NCI-H345 treated with DMSO at 0.1 percent for 48 hours (cell line): Measurements from ENCODE around the gene ROBO2.

Experiments
- DNase-seq: peaks from one replicate; lab custom pipeline; 2025; ENCODE audit not compliant: unreplicated experiment; lab: John Stamatoyannopoulos, UW

ROBO2 gene

DNA sequence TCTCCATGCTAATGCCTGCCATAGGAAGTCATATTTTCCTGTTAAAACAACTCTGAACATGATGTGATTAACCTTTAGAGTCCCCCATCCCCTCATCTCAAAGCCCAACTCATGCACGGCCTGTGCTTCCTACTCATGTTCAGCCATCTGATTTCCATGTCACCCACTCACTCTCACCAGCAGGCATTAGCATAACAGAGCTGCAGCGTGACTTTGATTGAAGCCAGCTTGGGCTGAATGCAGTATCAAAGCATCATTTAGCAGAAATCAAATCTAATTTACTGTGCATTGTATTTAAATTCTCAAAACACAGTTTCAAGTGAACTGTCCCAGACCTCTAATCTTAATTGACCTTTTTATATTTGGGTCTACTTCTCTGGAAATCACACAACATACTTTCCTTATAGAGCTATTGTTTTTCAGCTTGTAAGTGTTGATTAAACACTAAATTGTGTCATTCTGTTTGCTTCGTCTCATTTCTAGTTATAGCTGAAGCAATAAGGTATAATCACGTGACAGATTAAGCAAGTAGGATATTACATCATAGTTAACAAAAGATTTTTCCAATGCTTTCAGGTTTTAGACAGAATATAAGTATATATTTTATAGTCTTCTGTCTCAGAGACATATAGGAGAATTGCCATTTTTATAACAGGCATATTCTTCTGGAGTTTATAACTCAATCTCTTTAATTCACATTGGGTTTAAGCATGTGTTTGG is 501.5 kb downstream of the ROBO2 start:
- DNase-seq: no peak

DNA sequence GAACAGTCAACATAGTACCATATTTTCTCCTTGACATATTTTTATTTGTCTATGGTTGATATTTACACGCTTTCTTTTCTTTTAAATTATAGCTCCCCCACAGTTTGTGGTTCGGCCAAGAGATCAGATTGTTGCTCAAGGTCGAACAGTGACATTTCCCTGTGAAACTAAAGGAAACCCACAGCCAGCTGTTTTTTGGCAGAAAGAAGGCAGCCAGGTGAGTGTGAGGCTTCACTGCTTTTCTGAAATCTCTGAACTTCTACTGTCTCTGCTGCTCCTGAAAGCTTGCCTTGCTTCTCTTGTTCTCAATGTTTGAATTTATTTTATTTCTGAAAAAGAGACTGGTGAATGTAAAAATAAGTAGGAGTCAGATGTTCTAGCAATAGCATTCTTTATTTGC is 506.3 kb downstream of the ROBO2 start:
- no peak for DNase-seq

DNA sequence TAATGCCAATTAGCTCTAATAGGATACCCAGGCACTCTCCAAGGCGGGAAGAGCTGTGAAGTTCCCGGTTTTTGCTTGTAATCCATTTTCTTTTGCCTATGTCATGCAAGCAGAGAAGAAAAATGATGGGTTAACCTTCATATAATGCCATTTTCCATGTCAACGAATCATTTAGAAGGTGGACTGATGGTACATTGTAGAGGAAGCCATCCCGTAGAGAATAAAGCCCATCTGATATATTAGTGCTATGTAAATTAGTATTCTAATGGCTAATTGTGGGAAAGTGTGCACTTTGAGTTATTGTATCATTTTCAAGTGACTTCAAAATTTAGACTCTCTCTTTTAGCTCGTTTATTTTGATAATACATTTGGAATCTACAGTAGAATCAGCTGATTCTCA is 509.1 kb downstream of the ROBO2 start:
- no peak for DNase-seq

DNA sequence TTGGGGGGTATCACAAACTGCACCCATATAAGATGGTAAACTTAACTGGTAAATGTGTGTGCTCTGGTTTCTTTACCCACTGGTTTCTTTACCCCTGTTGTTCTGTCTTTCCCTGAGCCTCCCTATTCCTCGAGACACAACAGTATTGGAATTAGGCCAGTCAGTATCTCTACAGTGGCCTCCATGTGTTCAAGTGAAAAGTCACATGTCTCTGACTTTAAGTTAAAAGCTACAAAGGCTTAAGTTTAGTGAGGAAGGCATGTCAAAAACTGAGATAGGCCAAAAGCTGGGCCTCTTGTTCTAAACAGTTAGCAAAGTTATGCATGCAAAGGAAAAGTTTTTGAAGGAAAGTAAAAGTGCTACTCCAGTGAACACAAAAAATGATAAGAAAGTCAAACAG is 513.3 kb downstream of the ROBO2 start:
- DNase-seq: no peak

DNA sequence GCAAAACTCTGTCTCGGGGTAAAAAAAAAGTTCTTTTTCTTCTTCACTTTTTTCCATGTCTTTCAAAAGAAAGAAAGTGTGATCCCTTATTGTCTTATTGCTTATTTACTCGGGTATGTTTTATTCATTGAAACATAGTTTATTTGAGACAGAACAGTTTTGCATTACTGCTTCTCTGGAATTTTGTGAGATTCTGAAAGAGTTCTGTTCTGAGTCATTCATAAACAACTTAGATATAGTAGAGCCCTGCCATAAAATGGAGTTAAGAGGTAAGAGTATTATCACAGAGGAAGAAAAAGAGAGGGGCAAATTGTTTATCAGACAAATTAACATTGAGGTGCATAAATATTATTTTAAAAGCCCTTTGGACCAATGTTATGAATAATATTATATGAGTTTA is 522.2 kb downstream of the ROBO2 start:
- no peak for DNase-seq

DNA sequence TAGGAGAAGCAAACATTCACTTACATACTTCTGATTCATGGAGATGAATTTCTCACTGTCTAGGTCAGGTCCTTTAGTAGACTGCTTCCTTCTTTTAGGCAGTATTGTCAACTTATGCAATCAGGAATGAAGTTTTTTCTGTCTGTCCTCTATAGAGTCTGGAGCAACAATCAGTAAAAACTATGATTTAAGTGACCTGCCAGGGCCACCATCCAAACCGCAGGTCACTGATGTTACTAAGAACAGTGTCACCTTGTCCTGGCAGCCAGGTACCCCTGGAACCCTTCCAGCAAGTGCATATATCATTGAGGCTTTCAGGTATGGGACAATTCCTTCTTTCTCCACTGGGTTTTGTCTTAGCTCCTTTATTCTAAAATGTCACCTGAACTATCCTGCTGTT is 523.1 kb downstream of the ROBO2 start:
- no peak for DNase-seq

DNA sequence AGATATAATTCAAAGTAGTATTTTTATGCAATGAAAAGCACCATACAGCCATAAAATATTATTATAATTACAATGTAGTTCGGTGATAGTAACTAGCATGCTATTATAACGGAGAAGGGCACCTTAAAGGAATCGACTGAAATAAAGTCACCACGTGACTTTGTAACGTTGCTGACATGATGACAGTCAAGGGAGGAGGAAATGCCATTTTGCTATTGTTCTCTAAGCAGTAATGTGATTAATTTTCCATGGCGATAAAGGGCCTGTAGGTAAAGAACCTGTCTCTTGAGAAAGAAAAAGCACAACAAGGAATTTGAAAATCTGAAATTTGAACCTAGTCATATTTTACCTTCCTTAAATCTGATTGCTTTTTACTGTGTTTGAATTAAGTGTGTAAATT is 526.2 kb downstream of the ROBO2 start:
- no peak for DNase-seq

DNA sequence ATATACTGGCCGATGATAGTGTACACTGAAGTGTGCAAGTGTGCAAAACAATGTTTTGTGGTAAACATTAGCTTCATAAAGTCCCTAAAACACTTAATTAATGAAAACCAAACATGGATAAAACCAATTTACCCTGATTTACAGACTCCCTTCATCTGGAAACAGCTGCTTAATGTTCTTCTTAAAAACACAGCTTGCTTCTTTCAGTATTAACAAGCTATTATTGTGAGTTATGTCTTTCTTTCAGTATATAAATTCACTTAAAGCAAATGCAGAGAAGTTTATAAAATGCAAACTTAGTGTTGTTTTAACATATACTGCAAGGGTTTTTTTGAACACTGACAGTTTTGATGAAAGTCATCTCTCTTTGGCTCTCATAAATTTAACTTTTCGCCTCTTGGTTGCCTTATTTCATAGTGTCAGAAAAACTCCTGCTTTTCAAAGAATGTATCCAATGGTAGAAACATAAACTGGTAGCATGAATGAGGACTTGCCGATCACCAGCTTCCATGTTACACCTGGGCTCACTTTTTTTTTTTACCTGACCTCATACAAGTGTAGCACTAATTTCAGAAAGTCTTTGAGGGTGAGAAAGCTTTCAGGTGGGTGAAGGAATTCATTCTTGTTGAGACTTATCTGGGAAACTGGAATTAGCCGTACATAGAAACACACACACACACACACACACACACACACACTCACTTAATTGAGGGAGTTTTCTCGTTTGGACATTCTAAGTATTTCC is 532.2 kb downstream of the ROBO2 start:
- no peak for DNase-seq

DNA sequence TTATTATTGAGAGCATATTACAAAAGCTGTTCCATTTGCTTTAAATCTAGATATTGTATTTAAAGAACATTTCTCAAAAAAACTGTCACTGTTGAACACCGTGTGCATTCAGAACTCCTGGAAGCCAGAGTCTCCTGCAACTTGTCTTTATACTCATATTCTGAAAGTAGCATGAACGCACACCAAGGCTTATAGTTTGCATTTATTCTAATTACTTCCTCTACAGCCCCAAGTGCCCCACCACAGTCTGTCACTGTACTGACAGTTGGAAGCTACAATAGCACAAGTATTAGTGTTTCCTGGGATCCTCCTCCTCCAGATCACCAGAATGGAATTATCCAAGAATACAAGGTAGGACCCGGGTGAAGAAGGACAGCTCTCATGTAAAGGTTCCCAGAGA is 537.4 kb downstream of the ROBO2 start:
- DNase-seq: no peak

DNA sequence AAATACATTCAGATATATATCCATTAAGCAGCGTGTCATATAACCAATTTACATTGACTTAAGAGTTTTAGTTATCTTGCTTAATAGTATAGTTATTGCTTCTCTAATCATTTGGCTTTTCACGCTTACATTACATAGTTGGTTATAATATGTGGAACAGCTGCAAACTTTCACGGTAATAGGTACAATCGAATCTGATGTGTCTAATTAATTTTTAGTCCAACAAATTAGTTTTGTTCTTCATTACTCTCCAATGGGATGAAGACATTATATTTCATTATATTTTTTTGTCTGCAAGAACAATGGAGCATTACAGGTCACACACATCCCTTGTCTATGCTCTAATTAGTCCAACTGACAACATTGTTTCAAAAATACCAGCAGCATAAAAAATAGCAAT is 546.3 kb downstream of the ROBO2 start:
- no peak for DNase-seq

DNA sequence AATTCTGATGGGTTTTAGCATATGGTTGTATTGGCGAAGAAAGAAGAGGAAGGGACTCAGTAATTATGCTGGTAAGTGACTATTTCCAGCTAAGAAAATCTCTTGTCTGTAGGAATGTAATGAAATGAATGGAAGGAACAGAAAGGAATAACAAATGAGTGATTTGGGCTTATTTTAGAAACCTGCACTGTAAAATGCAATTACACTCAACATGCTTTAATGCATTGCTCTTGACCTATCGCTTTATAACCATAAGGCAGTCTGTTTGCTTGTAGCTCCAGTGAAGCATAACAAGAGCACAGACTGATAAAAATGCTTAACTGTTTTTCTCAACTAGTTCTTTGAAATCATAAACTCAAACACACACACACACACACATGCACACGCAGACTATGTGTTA is 549.0 kb downstream of the ROBO2 start:
- no peak for DNase-seq

DNA sequence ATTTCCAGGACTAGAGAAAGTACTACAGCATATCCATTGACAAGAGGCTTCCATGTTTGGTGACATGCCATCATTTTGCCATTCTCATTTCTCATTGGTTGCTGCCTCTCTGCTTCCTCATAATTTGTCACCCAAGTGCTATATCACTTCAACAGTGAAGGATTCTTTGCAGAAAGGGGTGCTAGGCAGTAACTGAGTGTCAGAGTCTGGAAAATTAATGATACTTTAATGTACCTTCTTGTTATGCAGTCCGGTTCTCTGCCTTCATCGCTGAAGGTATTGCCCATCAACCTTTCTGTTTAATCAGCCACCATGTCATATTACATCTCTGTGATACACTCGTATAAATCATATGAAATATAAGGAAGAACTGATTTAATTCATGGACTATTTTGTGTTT is 550.3 kb downstream of the ROBO2 start:
- DNase-seq: no peak

DNA sequence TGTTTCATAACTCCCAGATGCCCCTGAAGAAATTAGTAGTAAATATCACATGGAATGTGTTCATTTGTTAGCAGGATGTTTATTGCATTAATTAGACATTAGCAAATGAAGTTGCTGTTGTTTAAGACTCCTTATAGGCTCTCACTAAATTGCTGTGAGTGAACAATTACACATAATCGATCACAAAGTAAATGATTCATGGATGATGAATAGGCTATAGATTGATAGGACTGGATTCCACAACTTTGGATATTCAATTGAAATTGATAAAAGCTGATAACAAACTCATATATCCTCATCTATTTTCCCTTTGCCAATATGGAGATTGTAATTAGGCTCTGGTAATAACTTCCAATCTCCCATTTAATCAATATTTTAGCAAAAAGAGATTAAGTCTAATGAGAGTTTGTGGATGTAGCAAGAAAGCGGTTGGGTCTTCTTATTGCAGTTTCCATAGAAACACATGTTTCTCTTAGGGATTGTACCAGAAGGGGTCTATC is 555.5 kb downstream of the ROBO2 start:
- no peak for DNase-seq

DNA sequence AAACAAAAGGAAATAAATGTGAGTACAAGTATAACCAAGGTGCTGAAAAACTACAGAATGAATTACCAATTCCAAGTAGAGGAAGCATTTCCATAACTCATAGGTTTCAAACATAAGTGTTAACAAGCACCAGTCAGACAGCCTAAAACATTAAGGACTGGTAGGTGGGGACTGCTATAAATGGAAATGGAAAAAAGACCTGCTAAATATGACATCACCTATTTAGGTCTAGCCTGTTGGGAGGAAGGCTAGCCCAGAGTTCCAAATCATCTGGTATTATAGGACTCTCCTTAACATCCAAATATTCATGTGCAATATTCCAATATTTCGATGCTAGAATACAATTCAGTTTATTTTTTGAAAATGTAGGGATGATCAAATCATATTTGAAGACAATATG is 560.0 kb downstream of the ROBO2 start:
- DNase-seq: no peak

DNA sequence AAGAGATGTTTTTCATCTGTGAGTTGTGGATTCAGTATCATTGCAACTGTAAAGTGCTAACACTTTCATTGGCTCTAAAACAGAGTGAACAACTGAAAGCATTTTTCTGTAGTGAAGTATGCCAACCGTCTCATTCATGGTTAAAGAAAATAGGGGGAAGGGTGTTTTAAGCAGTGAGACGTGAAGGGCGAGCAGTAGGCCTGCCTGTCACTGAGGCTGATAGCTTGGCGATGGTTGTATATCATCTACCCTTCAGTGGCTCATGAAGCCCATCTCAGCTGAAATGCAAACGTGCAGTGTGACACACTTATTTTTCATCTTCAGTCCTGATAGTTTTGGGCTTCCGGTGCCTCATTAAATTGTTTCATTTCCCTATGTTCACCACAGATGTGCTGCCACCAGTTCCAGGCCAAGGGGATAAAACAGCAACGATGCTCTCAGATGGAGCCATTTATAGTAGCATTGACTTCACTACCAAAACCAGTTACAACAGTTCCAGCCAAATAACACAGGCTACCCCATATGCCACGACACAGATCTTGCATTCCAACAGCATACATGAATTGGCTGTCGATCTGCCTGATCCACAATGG is 562.0 kb downstream of the ROBO2 start:
- DNase-seq: no peak

DNA sequence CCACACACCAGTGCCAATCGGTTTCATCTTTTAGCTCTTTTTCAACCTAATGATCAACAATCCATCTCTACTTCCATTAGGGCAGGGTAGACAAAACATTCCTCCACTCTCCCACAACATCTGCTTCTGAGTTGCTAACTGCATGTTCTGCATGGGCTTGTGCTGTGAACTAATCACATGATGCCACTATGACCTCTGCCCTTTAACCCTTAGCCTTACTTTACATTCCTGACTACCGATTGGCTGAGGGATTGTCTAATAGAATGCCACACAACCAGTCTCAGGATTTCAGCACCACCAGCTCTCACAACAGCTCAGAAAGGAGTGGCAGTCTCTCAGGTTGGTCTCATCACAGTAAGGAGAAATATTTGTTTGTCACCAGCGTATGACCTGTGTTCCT is 562.8 kb downstream of the ROBO2 start:
- no peak for DNase-seq

DNA sequence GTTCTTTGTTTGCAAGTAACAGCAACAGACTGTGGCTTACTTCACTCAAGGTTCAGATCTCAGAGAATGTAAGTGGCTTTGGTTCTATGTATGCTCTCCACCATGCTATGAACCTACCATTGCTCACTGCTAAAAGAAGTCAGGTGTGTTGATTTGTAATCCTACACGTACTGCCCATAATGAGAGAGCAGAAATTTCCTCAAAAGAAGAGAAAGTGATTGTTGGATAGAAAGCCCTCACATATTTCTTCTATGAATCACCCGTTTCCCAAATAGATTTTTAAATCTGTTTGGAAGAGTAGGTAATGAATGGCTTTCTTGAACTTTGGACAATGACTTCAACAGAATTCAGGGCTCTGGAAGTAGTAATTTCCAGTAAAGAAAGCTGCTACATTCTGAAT is 565.4 kb downstream of the ROBO2 start:
- DNase-seq: no peak

DNA sequence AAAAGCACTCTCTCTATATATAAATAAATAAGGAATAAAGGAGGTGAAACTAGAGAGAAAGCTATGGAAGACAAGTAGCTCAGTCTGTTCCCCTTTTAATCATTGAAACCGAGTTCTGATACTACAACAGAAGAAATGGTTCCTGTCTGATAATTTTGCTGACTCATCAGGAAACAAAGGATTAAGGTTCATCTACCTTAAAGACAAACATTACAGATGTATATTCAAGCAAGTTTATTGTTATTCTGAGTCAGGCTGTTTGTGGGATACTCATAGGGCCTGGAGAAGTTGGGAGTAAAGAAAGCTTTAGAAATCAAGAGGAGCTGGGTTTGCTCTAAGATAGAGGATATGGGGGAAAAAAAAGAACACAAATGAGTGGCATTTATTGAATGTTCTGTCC is 566.0 kb downstream of the ROBO2 start:
- no peak for DNase-seq

DNA sequence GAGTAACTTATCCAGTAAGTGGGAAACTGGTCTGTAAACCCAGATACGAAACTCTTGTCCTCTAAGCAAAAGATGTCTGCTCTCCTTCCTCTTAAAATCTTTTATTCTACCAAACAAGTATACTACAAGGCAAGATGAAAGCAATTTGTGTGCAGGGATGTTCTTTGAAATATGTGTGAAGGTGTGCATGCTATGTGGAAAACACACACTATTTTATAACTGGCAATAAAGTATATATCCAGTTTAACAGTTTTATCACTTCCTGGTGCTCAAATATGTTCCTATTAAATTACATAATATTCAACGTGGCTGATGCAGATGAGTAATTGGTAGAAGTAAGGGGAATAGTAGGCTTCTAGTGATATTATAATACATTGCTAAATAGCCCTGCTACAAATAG is 566.5 kb downstream of the ROBO2 start:
- no peak for DNase-seq

DNA sequence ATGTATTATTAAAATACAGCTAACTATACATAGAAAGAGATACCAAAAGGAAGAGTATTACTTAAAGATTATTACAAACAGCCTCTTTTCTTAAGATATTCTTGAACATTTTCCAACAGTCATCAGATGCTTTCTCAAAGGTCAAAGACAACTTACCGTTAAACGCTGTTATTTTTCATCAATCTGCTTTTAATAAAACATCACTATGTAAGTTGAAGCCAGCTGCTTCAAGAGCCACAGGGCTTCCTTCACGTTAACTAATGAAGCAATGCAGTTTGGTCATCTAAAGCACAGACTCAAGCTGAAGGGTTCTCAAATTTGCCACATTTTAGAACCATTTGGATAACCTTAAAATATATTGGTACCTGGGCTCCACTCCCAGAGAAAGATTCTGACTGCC is 578.8 kb downstream of the ROBO2 start:
- DNase-seq: no peak

DNA sequence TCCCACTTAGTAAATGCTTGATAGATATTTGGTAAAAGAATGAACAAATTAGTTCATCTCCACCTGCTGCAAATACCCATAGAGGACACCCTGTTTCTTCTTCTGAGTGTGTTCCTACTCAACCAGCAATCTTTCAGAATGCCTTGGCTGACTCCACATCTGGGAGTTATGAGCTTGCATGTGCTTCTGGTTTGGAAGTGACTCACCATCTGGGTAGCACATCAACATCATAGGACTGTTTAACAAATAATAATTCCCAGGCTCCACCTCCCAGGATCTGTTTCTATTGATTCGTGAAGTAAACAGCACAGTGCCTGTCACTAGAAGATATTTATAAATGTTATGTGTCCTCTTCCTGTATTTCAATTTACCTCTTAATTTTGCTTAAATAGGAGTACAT is 580.1 kb downstream of the ROBO2 start:
- DNase-seq: no peak

DNA sequence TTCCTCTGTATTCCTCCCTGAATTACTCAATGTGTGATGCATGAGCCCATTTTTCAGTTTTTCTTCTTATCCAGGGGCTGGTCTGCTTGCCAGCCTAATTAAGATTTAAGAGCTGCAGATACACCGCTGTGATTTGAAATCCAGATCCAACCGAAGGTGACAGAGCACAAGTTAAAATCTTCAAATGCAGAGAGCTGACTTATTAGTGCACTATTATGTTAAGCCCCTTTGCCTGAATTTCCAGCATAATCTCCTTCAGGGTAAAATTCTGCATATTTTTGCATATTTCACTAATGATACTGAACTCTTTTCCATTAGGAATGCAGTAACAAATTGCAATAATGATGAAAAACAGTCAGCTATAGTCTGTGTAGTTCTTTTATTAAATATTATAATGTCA is 583.6 kb downstream of the ROBO2 start:
- DNase-seq: no peak
